Mucosa of descending colon (tissue), 3 donors: ENCODE data around the gene SMURF1. TPM values are rescaled to one million over a fixed set of nuclear protein-coding genes. Genes with fewer than 3 reads are reported as not detected.

Experiments
- ATAC-seq: fragments of 200-7000 bp; cut with Tn5 transposase; one replicate; pipeline ENCODE4 v1.9.1; 2020; ENCODE audit warnings: mild to moderate bottlenecking, moderate library complexity
- DNase-seq, 3 donors: peaks; one replicate each; pipeline ENCODE4 v3.0.0-alpha.2; 2020
- H3K36me3 ChIP-seq: fragments of 200-600 bp; one replicate; pipeline ENCODE4 v1.8.0; 2021; ENCODE audit warnings: low read depth, mild to moderate bottlenecking
- H3K4me1 ChIP-seq: fragments of 200-600 bp; one replicate; pipeline ENCODE4 v1.8.0; 2021; ENCODE audit warnings: low read depth, mild to moderate bottlenecking
- H3K4me3 ChIP-seq: fragments of 200-600 bp; one replicate; pipeline ENCODE4 v1.8.0; 2021; ENCODE audit warnings: mild to moderate bottlenecking
- H3K9me3 ChIP-seq: fragments of 200-600 bp; one replicate; pipeline ENCODE4 v1.8.0; 2021; ENCODE audit warnings: mild to moderate bottlenecking
- CTCF ChIP-seq: fragments of 200-600 bp; IDR thresholded peaks from one replicate; pipeline ENCODE4 v1.8.0; 2022; ENCODE audit warnings: antibody characterized with exemption, mild to moderate bottlenecking
- intact Hi-C, 2 donors: fragments of 100-400 bp; cut with DNase I in 1 of 2; cut with micrococcal nuclease in 1 of 2; formaldehyde crosslinking; loops; one replicate each; pipeline versions ENCODE4 v1.11.0 to v1.11.1; 2022; cut with DNase I, micrococcal nuclease
- total RNA-seq, 3 donors: library from RNA; stranded (reverse); fragmentation: NEBNext Ultra II Directional in 2 of 3; extraction: Animal tissue kit (Norgen Biotek cat#: 25700) in 2 of 3; gene quantifications; one replicate each; pipeline versions ENCODE4 v1.2.1 to v1.2.4, GENCODE V29; 2021 to 2023
- donor health status: DM: no; HTN: no; CAD: no; lungs with moderate emphysema.
- donor health status: DM: no; HTN: no; CAD: no.
- donor health status: DM: no; HTN: yes; CAD: no.

SMURF1 gene
- total RNA-seq, 3 donors from 2014 or later = 28.4 to 36.0 (median 31.2) TPM

- Histone ChIP-seq H3K4me1 (peaks cover 12% of the 10 kb centered on the region), H3K36me3 (no peaks in the 10 kb centered on the region), H3K9me3 (no peaks in the 10 kb centered on the region), H3K4me3 (no peak overlapping the region)
- no peak for DNase-seq
- intact Hi-C loops = no loop called here
- no peak for TF ChIP-seq CTCF
- ATAC-seq = no peak
These were observed 49.5 kb downstream of the SMURF1 start for GRCh38 chr7:99094401-99094800.

DNA sequence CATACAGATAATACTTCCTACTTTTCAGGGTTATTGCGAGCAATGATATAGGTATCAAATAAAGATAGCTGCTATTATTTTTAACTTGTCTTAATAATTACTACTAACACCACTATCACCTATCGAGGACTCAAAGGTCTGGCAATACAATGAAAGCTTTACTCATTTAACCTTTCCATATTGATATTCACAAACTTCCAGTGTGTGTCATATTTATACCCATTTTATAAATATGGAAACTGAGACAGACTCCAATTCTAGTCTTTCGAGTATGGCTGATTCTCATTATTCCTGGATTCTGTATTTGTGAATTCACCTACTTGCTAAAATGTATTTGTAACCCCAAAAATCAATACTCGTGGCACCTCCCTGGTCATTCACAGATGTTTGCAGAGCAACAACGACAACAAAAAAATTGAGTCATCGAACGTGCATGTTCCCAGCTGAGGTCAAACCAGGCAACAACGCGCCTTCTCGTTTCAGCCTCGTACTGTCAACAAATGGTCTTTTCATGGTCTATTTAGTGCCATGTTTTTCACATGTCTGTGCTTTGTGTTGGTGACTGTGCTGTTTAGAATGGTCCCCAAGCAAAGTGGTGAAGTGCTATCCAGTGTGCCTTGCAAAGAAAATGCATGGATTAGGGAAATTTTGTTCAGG, 51.7 kb downstream of the SMURF1 start:
- H3K4me3 ChIP-seq = no peak overlapping the region
- ATAC-seq (no peak), DNase-seq (no peak)
- H3K36me3 ChIP-seq = no peaks in the 10 kb centered on the region
- TF ChIP-seq CTCF = no peak
- H3K9me3 ChIP-seq = no peaks in the 10 kb centered on the region
- H3K4me1 ChIP-seq = no peaks in the 10 kb centered on the region
- intact Hi-C loops = no loop called here

- TF ChIP-seq CTCF = no peak
- H3K36me3 ChIP-seq = no peaks in the 10 kb centered on the region
- no peaks in the 10 kb centered on the region for H3K4me1 ChIP-seq
- intact Hi-C loops = no loop called here
- DNase-seq = no peak
- peak; percentile 54 for ATAC-seq
- no peak overlapping the region for H3K4me3 ChIP-seq
- no peaks in the 10 kb centered on the region for H3K9me3 ChIP-seq
These were observed 53.0 kb downstream of the SMURF1 start for GRCh38 chr7:99090771-99091542.

DNA sequence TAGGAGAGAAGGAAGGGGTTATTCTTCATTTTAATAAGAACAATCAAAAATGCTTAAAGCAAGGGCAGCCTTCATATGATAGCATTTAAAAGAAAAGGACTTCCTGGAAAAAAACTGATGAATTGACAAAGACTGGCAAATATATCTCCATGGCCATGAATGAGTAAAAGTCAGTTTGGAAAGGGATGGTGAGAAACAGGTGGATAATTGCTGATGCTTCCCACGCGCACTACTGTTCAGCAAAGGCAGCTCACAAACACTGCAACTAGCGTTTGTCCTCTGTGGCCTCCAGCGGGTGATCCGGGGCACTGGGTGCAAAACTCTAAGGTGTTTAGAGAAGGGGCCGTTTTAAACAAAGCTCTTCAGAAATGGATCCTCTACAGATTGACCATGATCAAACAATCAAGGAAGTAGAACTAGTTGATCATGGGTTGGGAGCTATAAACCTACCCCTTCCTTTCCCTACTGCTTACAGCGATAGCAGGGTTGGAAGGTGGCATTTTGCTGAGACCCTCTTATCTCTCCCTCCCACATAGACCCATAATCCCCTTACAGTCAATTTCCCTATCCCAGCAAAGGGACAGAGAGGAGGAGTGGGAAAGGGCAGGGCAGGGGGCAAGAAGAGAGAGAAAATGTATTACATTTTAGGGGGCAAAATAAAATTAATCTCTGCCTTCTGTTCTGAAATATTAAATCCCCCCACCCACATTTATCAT, 53.8 kb downstream of the SMURF1 start:
- intact Hi-C loops = no loop called here
- no peaks in the 10 kb centered on the region for H3K4me1 ChIP-seq
- no peaks in the 10 kb centered on the region for H3K9me3 ChIP-seq
- TF ChIP-seq CTCF = no peak
- no peak overlapping the region for H3K4me3 ChIP-seq
- DNase-seq (no peak), ATAC-seq (peak; percentile 18)
- no peaks in the 10 kb centered on the region for H3K36me3 ChIP-seq

GRCh38 chr7:99086944-99087343, 57.0 kb downstream of the SMURF1 start:
- no peaks in the 10 kb centered on the region for H3K36me3 ChIP-seq
- no peaks in the 10 kb centered on the region for H3K9me3 ChIP-seq
- DNase-seq (no peak), ATAC-seq (no peak)
- intact Hi-C loops = no loop called here
- TF ChIP-seq CTCF = no peak
- no peak overlapping the region for H3K4me3 ChIP-seq
- no peaks in the 10 kb centered on the region for H3K4me1 ChIP-seq
